Panc1 (cell line): ENCODE results near the gene CENPP. TPM values are rescaled to one million over a fixed set of nuclear protein-coding genes. Genes with fewer than 3 reads are reported as not detected.

Experiments used
- ATAC-seq: fragments of 200-7000 bp; cut with Tn5 transposase; 2 replicates; pipeline ENCODE4 v1.9.1; 2020; ENCODE audit warnings: mild to moderate bottlenecking, moderate library complexity
- BruUV-seq: library from RNA; stranded (reverse); fragments of 400-500 nt; replicated peaks from 2 replicates; lab custom pipeline; 2021; lab: Mats Ljungman, UMichigan
- CTCF ChIA-PET: fragments of 300-600 bp; sonication (Branson Sonifier 250); formaldehyde crosslinking; loops from one replicate; lab custom pipeline; 2022; ENCODE audit warnings: antibody characterized with exemption; lab: Charles Lee
- POLR2A ChIA-PET: fragments of 300-600 bp; sonication (Branson Sonifier 250); formaldehyde crosslinking; loops from one replicate; lab custom pipeline; 2022; ENCODE audit warnings: antibody characterized with exemption; lab: Charles Lee
- DNase-seq: peaks from one replicate; pipeline ENCODE4 v3.0.0-alpha.2; 2010; ENCODE audit warnings: low read depth, low spot score
- H3K27ac ChIP-seq: 2 replicates; pipeline ENCODE4 v1.5.1; 2011; ENCODE audit warnings: mild to moderate bottlenecking, low read length, inconsistent platforms
- H3K27me3 ChIP-seq: fragments of 200-500 bp; sonication (Bioruptor generic); 2 replicates; pipeline ENCODE4 v1.6.0; 2014; ENCODE audit warnings: low read length, inconsistent platforms; ENCODE audit not compliant: control insufficient read depth, insufficient read depth
- H3K36me3 ChIP-seq: fragments of 200-500 bp; sonication (Bioruptor generic); 2 replicates; pipeline ENCODE4 v1.5.1; 2014; ENCODE audit warnings: inconsistent platforms, mild to moderate bottlenecking, low read length, moderate library complexity; ENCODE audit not compliant: control insufficient read depth, insufficient read depth
- H3K4me1 ChIP-seq: 2 replicates; pipeline ENCODE4 v1.5.1; 2011; ENCODE audit warnings: inconsistent platforms, mild to moderate bottlenecking, low read length, moderate library complexity; ENCODE audit not compliant: control insufficient read depth, insufficient read depth
- H3K4me3 ChIP-seq, 2 experiments: 2 replicates each; pipeline ENCODE4 v1.5.1; 2011 to 2012; ENCODE audit warnings: low read depth in 2 of 2, low read length in 2 of 2, mild to moderate bottlenecking in 2 of 2, inconsistent platforms in 1 of 2, moderate library complexity in 1 of 2
- H3K9me3 ChIP-seq: fragments of 200-500 bp; sonication (Bioruptor generic); 2 replicates; pipeline ENCODE4 v1.5.1; 2014; ENCODE audit warnings: low read depth, mild to moderate bottlenecking, inconsistent platforms, low read length, moderate library complexity; ENCODE audit not compliant: control insufficient read depth, insufficient read depth
- CTCF ChIP-seq: fragments of 450-650 bp; IDR thresholded peaks from 2 replicates; pipeline ENCODE4 v1.5.1; 2017; ENCODE audit warnings: mild to moderate bottlenecking
- POLR2AphosphoS5 ChIP-seq: IDR thresholded peaks from 2 replicates; pipeline ENCODE4 v1.6.1; 2012; ENCODE audit warnings: mild to moderate bottlenecking, low read depth, low read length, moderate library complexity
- SIN3A ChIP-seq: IDR thresholded peaks from 2 replicates; pipeline ENCODE4 v1.6.1; 2012; ENCODE audit warnings: low read depth, mild to moderate bottlenecking, low read length, moderate library complexity, borderline replicate concordance; ENCODE audit not compliant: insufficient read depth
- TCF7L2 ChIP-seq: IDR thresholded peaks from 2 replicates; pipeline ENCODE4 v1.6.1; 2011; ENCODE audit warnings: mild to moderate bottlenecking, low read depth, low read length, inconsistent platforms
- in situ Hi-C: cut with HindIII; loops from 2 replicates; pipeline ENCODE4 v1.10.0; 2016; ENCODE audit warnings: low sequenced_read_pairs, low pct_unique_long_range_greater_than_20kb
- intact Hi-C: fragments of 100-400 bp; cut with micrococcal nuclease; formaldehyde crosslinking; loops from one replicate; pipeline ENCODE4 v1.10.0; 2022; ENCODE audit not compliant: unreplicated experiment
- total RNA-seq: library from RNA; stranded (reverse); gene quantifications from one replicate; pipeline ENCODE4 v1.2.1, GENCODE V29; 2021; ENCODE audit not compliant: unreplicated experiment
- TF ChIP-seq, protein P1 (sequence below), 2 experiments: IDR thresholded peaks; 2 replicates each; pipeline ENCODE4 v1.6.1; 2011 to 2012; ENCODE audit warnings: low read depth in 2 of 2, control low read depth in 1 of 2, low read length in 1 of 2, mild to moderate bottlenecking in 1 of 2, moderate library complexity in 1 of 2; ENCODE audit not compliant: insufficient read depth in 1 of 2

The CENPP gene
- total RNA-seq, 1 experiment from 2014 or later = 6.7 TPM

GRCh38 chr9:92380603-92381002, 54.9 kb downstream of the CENPP start:
- ChIA-PET POLR2A (no interaction called here), CTCF (no interaction called here)
- no peaks in the 10 kb centered on the region for H3K36me3 ChIP-seq
- no peak overlapping the region for H3K4me3 ChIP-seq
- no peaks in the 10 kb centered on the region for H3K4me1 ChIP-seq
- TF ChIP-seq POLR2AphosphoS5 = no peak
- intact Hi-C loops = no loop called here
- no peaks in the 10 kb centered on the region for H3K9me3 ChIP-seq
- no peak for ATAC-seq
- in situ Hi-C loops = no loop called here
- BruUV-seq = no TSS peak
- H3K27ac ChIP-seq = no peak overlapping the region
- no peaks in the 10 kb centered on the region for H3K27me3 ChIP-seq
- DNase-seq = no peak

GRCh38 chr9:92381775-92382174, 56.0 kb downstream of the CENPP start:
- no peaks in the 10 kb centered on the region for H3K27me3 ChIP-seq
- ChIA-PET CTCF (no interaction called here), POLR2A (no interaction called here)
- no TSS peak for BruUV-seq
- intact Hi-C loops (no loop called here), in situ Hi-C loops (no loop called here)
- DNase-seq (no peak), ATAC-seq (no peak)
- no peaks in the 10 kb centered on the region for H3K4me1 ChIP-seq
- no peaks in the 10 kb centered on the region for H3K36me3 ChIP-seq
- H3K9me3 ChIP-seq = no peaks in the 10 kb centered on the region
- TF ChIP-seq SIN3A (no peak), CTCF (no peak)
- H3K4me3 ChIP-seq = no peak overlapping the region
- no peak overlapping the region for H3K27ac ChIP-seq

GRCh38 chr9:92384375-92384774, 58.6 kb downstream of the CENPP start:
- ChIA-PET CTCF (no interaction called here), POLR2A (no interaction called here)
- no peaks in the 10 kb centered on the region for H3K9me3 ChIP-seq
- intact Hi-C loops = no loop called here
- TF ChIP-seq, protein P1, sequence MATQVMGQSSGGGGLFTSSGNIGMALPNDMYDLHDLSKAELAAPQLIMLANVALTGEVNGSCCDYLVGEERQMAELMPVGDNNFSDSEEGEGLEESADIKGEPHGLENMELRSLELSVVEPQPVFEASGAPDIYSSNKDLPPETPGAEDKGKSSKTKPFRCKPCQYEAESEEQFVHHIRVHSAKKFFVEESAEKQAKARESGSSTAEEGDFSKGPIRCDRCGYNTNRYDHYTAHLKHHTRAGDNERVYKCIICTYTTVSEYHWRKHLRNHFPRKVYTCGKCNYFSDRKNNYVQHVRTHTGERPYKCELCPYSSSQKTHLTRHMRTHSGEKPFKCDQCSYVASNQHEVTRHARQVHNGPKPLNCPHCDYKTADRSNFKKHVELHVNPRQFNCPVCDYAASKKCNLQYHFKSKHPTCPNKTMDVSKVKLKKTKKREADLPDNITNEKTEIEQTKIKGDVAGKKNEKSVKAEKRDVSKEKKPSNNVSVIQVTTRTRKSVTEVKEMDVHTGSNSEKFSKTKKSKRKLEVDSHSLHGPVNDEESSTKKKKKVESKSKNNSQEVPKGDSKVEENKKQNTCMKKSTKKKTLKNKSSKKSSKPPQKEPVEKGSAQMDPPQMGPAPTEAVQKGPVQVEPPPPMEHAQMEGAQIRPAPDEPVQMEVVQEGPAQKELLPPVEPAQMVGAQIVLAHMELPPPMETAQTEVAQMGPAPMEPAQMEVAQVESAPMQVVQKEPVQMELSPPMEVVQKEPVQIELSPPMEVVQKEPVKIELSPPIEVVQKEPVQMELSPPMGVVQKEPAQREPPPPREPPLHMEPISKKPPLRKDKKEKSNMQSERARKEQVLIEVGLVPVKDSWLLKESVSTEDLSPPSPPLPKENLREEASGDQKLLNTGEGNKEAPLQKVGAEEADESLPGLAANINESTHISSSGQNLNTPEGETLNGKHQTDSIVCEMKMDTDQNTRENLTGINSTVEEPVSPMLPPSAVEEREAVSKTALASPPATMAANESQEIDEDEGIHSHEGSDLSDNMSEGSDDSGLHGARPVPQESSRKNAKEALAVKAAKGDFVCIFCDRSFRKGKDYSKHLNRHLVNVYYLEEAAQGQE (IDR thresholded peaks at IDR 0.05; ENCODE audit: insufficient read depth in 1 of 2, low read depth in 2 of 2, low read length in 1 of 2) = no peak
- no peak for TF ChIP-seq POLR2AphosphoS5
- no peak for TF ChIP-seq SIN3A
- no peak for TF ChIP-seq CTCF
- TF ChIP-seq TCF7L2 = no peak
- in situ Hi-C loops = no loop called here
- no peaks in the 10 kb centered on the region for H3K27me3 ChIP-seq
- no peak for ATAC-seq
- H3K36me3 ChIP-seq = no peaks in the 10 kb centered on the region
- BruUV-seq = no TSS peak
- H3K27ac ChIP-seq = no peak overlapping the region
- no peaks in the 10 kb centered on the region for H3K4me1 ChIP-seq
- no peak overlapping the region for H3K4me3 ChIP-seq
- DNase-seq = no peak
